ENCODE measurements around the gene RNF215. TPM values are rescaled to one million over a fixed set of nuclear protein-coding genes. Genes with fewer than 3 reads are reported as not detected.

Gene RNF215
- total and polyA plus RNA-seq, 2 of the 13 experiments (the other 11 are each of a cell fraction or from before 2014, with no cell fraction given) = 5.3 to 6.1 TPM

DNA sequence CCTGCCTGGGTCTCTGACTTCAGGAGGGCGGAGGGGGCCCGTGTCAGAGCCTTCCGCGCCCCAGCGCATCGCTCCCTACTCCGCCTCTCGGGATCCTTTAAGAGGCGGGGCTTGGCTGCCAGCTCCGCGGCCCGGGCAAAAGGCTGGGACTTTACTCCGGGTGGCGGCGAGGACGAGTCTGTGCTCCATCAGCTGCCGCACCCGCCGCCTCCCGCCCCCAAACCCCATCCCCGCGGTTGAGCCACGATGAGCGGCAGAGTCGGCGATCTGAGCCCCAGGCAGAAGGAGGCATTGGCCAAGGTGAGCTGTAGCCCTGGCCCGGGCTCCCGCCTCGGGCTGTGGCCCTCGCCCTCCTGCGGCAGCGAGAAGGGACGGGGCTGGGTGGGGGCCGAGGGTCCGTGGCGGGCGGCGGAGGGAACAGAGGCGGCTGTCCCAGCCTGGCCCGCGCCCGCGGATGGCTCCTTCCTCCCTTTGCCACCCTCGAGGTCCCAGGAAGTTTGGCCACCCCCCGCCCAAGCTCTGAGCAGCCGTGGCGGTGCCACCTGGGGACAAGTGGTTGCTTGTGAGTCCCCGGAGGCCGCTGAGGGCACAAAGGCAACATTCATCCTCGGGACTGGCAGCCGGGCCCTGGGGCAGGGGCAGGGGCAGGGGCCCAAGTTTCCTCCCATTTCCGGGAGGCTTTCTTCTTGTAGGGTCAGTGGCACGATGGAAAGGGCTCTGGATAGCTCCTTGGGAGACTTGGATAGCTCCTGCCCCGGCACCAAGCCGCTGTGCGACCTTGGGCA is 9.9 kb upstream of the RNF215 start, which contains the start of gene SEC14L2 (continued):
- TF ChIP-seq, protein P1, sequence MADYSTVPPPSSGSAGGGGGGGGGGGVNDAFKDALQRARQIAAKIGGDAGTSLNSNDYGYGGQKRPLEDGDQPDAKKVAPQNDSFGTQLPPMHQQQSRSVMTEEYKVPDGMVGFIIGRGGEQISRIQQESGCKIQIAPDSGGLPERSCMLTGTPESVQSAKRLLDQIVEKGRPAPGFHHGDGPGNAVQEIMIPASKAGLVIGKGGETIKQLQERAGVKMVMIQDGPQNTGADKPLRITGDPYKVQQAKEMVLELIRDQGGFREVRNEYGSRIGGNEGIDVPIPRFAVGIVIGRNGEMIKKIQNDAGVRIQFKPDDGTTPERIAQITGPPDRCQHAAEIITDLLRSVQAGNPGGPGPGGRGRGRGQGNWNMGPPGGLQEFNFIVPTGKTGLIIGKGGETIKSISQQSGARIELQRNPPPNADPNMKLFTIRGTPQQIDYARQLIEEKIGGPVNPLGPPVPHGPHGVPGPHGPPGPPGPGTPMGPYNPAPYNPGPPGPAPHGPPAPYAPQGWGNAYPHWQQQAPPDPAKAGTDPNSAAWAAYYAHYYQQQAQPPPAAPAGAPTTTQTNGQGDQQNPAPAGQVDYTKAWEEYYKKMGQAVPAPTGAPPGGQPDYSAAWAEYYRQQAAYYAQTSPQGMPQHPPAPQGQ (CRISPR knock-in tag; IDR thresholded peaks at IDR 0.05; ENCODE audit: borderline replicate concordance) = no peak
- TF ChIP-seq, protein P2, sequence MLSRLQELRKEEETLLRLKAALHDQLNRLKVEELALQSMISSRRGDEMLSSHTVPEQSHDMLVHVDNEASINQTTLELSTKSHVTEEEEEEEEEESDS (CRISPR knock-in tag; IDR thresholded peaks at IDR 0.05; ENCODE audit: borderline replicate concordance) = no peak
- TF ChIP-seq EED (CRISPR knock-in tag; IDR thresholded peaks at IDR 0.05) (0 out of 2 replicates have a peak, but pooled peaks have one; percentile 34), MXD4 (CRISPR knock-in tag; IDR thresholded peaks at IDR 0.05) (no peak), ZNF337 (CRISPR knock-in tag; IDR thresholded peaks at IDR 0.05; ENCODE audit: borderline replicate concordance, low read depth) (no peak), ESRRA (CRISPR knock-in tag; IDR thresholded peaks at IDR 0.05; ENCODE audit: low read depth) (peak; percentile 43; the same call in 1 of the 2 replicates), ZNF138 (CRISPR knock-in tag; IDR thresholded peaks at IDR 0.05; ENCODE audit: low read depth) (no peak), HNRNPL (IDR thresholded peaks at IDR 0.05; ENCODE audit: low read depth, low read length) (peak; percentile 98), SAP130 (CRISPR knock-in tag; IDR thresholded peaks at IDR 0.05; ENCODE audit: low read depth) (0 out of 2 replicates have a peak, but pooled peaks have one; percentile 28), MTA1 (CRISPR knock-in tag; IDR thresholded peaks at IDR 0.05; ENCODE audit: borderline replicate concordance) (no peak), TAF1 (CRISPR knock-in tag; IDR thresholded peaks at IDR 0.05) (no peak), KDM2A (CRISPR knock-in tag; IDR thresholded peaks at IDR 0.05; ENCODE audit: borderline replicate concordance, low read depth) (peak; percentile 92), SMAD1 (CRISPR knock-in tag; IDR thresholded peaks at IDR 0.05; ENCODE audit: borderline replicate concordance, low read depth) (no peak), MAFF (IDR thresholded peaks at IDR 0.05; ENCODE audit: low read depth, low read length) (no peak), TEAD3 (CRISPR knock-in tag; optimal IDR thresholded peaks at IDR 0.05; ENCODE audit: borderline replicate concordance) (peak; percentile 19)
- TF ChIP-seq, protein P3, sequence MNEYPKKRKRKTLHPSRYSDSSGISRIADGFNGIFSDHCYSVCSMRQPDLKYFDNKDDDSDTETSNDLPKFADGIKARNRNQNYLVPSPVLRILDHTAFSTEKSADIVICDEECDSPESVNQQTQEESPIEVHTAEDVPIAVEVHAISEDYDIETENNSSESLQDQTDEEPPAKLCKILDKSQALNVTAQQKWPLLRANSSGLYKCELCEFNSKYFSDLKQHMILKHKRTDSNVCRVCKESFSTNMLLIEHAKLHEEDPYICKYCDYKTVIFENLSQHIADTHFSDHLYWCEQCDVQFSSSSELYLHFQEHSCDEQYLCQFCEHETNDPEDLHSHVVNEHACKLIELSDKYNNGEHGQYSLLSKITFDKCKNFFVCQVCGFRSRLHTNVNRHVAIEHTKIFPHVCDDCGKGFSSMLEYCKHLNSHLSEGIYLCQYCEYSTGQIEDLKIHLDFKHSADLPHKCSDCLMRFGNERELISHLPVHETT (CRISPR knock-in tag; conservative IDR thresholded peaks at IDR 0.05) = no peak
- TF ChIP-seq, protein P4, sequence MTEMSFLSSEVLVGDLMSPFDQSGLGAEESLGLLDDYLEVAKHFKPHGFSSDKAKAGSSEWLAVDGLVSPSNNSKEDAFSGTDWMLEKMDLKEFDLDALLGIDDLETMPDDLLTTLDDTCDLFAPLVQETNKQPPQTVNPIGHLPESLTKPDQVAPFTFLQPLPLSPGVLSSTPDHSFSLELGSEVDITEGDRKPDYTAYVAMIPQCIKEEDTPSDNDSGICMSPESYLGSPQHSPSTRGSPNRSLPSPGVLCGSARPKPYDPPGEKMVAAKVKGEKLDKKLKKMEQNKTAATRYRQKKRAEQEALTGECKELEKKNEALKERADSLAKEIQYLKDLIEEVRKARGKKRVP (CRISPR knock-in tag; IDR thresholded peaks at IDR 0.05) = no peak
- TF ChIP-seq, protein P5, sequence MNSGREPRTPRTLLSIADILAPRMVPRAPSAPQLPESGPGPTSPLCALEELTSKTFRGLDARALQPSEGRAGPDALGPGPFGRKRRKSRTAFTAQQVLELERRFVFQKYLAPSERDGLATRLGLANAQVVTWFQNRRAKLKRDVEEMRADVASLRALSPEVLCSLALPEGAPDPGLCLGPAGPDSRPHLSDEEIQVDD (CRISPR knock-in tag; IDR thresholded peaks at IDR 0.05; ENCODE audit: borderline replicate concordance) = no peak
- TF ChIP-seq, protein P6, sequence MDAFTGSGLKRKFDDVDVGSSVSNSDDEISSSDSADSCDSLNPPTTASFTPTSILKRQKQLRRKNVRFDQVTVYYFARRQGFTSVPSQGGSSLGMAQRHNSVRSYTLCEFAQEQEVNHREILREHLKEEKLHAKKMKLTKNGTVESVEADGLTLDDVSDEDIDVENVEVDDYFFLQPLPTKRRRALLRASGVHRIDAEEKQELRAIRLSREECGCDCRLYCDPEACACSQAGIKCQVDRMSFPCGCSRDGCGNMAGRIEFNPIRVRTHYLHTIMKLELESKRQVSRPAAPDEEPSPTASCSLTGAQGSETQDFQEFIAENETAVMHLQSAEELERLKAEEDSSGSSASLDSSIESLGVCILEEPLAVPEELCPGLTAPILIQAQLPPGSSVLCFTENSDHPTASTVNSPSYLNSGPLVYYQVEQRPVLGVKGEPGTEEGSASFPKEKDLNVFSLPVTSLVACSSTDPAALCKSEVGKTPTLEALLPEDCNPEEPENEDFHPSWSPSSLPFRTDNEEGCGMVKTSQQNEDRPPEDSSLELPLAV (CRISPR knock-in tag; conservative IDR thresholded peaks at IDR 0.05; ENCODE audit: low read depth) = no peak
- TF ChIP-seq, protein P7, sequence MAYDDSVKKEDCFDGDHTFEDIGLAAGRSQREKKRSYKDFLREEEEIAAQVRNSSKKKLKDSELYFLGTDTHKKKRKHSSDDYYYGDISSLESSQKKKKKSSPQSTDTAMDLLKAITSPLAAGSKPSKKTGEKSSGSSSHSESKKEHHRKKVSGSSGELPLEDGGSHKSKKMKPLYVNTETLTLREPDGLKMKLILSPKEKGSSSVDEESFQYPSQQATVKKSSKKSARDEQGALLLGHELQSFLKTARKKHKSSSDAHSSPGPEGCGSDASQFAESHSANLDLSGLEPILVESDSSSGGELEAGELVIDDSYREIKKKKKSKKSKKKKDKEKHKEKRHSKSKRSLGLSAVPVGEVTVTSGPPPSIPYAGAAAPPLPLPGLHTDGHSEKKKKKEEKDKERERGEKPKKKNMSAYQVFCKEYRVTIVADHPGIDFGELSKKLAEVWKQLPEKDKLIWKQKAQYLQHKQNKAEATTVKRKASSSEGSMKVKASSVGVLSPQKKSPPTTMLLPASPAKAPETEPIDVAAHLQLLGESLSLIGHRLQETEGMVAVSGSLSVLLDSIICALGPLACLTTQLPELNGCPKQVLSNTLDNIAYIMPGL (CRISPR knock-in tag; IDR thresholded peaks at IDR 0.05; ENCODE audit: borderline replicate concordance in 1 of 2, low read depth in 1 of 2) = peak in 1 of 2 experiments; percentile 60; a peak in 1 of 4 replicates
